ENCODE data around the gene CCN2. TPM values are rescaled to one million over a fixed set of nuclear protein-coding genes. Genes with fewer than 3 reads are reported as not detected.

The CCN2 gene
- total and polyA plus RNA-seq, 2 experiments from 2014 or later, result 147 to 300 TPM

GRCh38 chr6:131958095-131958494 lies 6.9 kb upstream of the CCN2 start:
- WGBS (ENCODE audit: low lambda C conversion rate, missing lambda C conversion rate), result 84% methylated on average over 3 of the region's 3 CpGs
- no peak overlapping the region for H3K4me3 ChIP-seq
- H3K27ac ChIP-seq, result peak overlapping the region; percentile 79
- peak overlapping the region; percentile 30 for H2AFZ ChIP-seq
- H3K4me1 ChIP-seq (ENCODE audit: insufficient read depth), result peaks cover 21% of the 10 kb centered on the region
- H3K9me2 ChIP-seq (replicated peaks; ENCODE audit: insufficient read depth), result no peaks in the 10 kb centered on the region
- no peaks in the 10 kb centered on the region for H3K79me2 ChIP-seq
- no peaks in the 10 kb centered on the region for H3K27me3 ChIP-seq
- DNase-seq (ENCODE audit: low spot score), result no peak
- no peaks in the 10 kb centered on the region for H3K9me3 ChIP-seq (ENCODE audit: low read depth)
- no peaks in the 10 kb centered on the region for H4K20me1 ChIP-seq (ENCODE audit: insufficient read depth, poor library complexity, severe bottlenecking)
- TF ChIP-seq CTCF (IDR thresholded peaks at IDR 0.05; ENCODE audit: poor library complexity), result no peak
- TF ChIP-seq EZH2phosphoT487 (IDR thresholded peaks at IDR 0.05; ENCODE audit: low read depth, severe bottlenecking, unreplicated experiment), result no peak
- no peaks in the 10 kb centered on the region for H3K36me3 ChIP-seq (replicated peaks; ENCODE audit: insufficient read depth, low read depth)
- peak overlapping the region; percentile 40 for H3K4me2 ChIP-seq

- Histone ChIP-seq H3K36me3 (replicated peaks; ENCODE audit: insufficient read depth, low read depth) (no peaks in the 10 kb centered on the region), H3K27me3 (no peaks in the 10 kb centered on the region), H3K4me2 (no peak overlapping the region), H3K79me2 (no peaks in the 10 kb centered on the region), H3K27ac (no peak overlapping the region), H2AFZ (no peak overlapping the region), H3K9me3 (ENCODE audit: low read depth) (no peaks in the 10 kb centered on the region), H3K9me2 (replicated peaks; ENCODE audit: insufficient read depth) (no peaks in the 10 kb centered on the region), H4K20me1 (ENCODE audit: insufficient read depth, poor library complexity, severe bottlenecking) (no peaks in the 10 kb centered on the region), H3K4me3 (no peak overlapping the region), H3K4me1 (ENCODE audit: insufficient read depth) (peaks cover 27% of the 10 kb centered on the region)
- TF ChIP-seq EZH2 (IDR thresholded peaks at IDR 0.05; ENCODE audit: borderline replicate concordance) (no peak), EZH2phosphoT487 (IDR thresholded peaks at IDR 0.05; ENCODE audit: low read depth, severe bottlenecking, unreplicated experiment) (no peak), CTCF (IDR thresholded peaks at IDR 0.05; ENCODE audit: poor library complexity) (no peak)
- DNase-seq (ENCODE audit: low spot score), result no peak
- WGBS (ENCODE audit: low lambda C conversion rate, missing lambda C conversion rate), result 100% methylated on average over 1 of the region's 1 CpG
These were observed 4.7 kb upstream of the CCN2 start for GRCh38 chr6:131955876-131956275.

GRCh38 chr6:131955192-131955591 lies 4.0 kb upstream of the CCN2 start:
- peaks cover 27% of the 10 kb centered on the region for H3K4me1 ChIP-seq (ENCODE audit: insufficient read depth)
- 51% methylated on average over 6 of the region's 6 CpGs for WGBS (ENCODE audit: low lambda C conversion rate, missing lambda C conversion rate)
- no peak overlapping the region for H3K4me3 ChIP-seq
- no peaks in the 10 kb centered on the region for H3K9me2 ChIP-seq (replicated peaks; ENCODE audit: insufficient read depth)
- H3K27ac ChIP-seq, result peak overlapping the region; percentile 49
- H3K4me2 ChIP-seq, result peak overlapping the region; percentile 47
- no peaks in the 10 kb centered on the region for H3K36me3 ChIP-seq (replicated peaks; ENCODE audit: insufficient read depth, low read depth)
- no peak overlapping the region for H2AFZ ChIP-seq
- no peak for TF ChIP-seq EZH2 (IDR thresholded peaks at IDR 0.05; ENCODE audit: borderline replicate concordance)
- H3K9me3 ChIP-seq (ENCODE audit: low read depth), result no peaks in the 10 kb centered on the region
- H3K27me3 ChIP-seq, result no peaks in the 10 kb centered on the region
- DNase-seq (ENCODE audit: low spot score), result no peak
- no peaks in the 10 kb centered on the region for H4K20me1 ChIP-seq (ENCODE audit: insufficient read depth, poor library complexity, severe bottlenecking)
- H3K79me2 ChIP-seq, result no peaks in the 10 kb centered on the region

DNA sequence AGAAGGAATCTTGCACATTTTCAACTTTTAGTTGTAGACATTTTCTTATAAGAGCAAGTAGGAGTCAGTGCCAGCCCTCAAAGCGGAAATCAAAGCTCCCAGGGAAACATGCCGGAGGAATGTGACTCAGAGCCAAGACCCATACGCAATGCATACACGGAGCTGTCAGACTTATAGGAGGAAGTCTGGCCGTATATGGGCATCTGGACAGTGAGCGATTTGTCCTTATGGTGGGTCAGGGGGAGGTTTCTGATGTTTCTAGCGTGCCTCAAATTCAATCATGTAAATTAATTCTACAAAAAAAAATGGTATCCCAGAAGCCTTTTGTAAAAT lies 3.6 kb upstream of the CCN2 start:
- Histone ChIP-seq H3K9me3 (ENCODE audit: low read depth) (no peaks in the 10 kb centered on the region), H2AFZ (no peak overlapping the region), H4K20me1 (ENCODE audit: insufficient read depth, poor library complexity, severe bottlenecking) (no peaks in the 10 kb centered on the region), H3K9me2 (replicated peaks; ENCODE audit: insufficient read depth) (no peaks in the 10 kb centered on the region), H3K4me3 (no peak overlapping the region), H3K27me3 (no peaks in the 10 kb centered on the region), H3K79me2 (no peaks in the 10 kb centered on the region), H3K36me3 (replicated peaks; ENCODE audit: insufficient read depth, low read depth) (no peaks in the 10 kb centered on the region), H3K4me1 (ENCODE audit: insufficient read depth) (peaks cover 27% of the 10 kb centered on the region), H3K27ac (peak overlapping the region; percentile 75), H3K4me2 (peak overlapping the region; percentile 47)
- 26% methylated on average over 7 of the region's 7 CpGs for WGBS (ENCODE audit: low lambda C conversion rate, missing lambda C conversion rate)
- DNase-seq (ENCODE audit: low spot score), result peak; percentile 84
- no peak for TF ChIP-seq CTCF (IDR thresholded peaks at IDR 0.05; ENCODE audit: poor library complexity)
- TF ChIP-seq EZH2 (IDR thresholded peaks at IDR 0.05; ENCODE audit: borderline replicate concordance), result no peak
- no peak for TF ChIP-seq EZH2phosphoT487 (IDR thresholded peaks at IDR 0.05; ENCODE audit: low read depth, severe bottlenecking, unreplicated experiment)

Data from hepatocyte (in vitro differentiated cells).